Heart left ventricle (tissue), 13 donors: ENCODE data around the gene KLHDC1.

ENCODE experiments used
- POLR2A ChIP-seq, 2 donors: fragments of 450-650 bp; IDR thresholded peaks; one replicate each; pipeline ENCODE4 v1.6.1; 2017; ENCODE audit warnings: antibody characterized with exemption in 2 of 2, mild to moderate bottlenecking in 2 of 2, moderate library complexity in 2 of 2
- TF ChIP-seq, protein P1 (sequence below), 12 donors: fragments of 200-600 bp; sonication (generic) in 4 of 12; IDR thresholded peaks; one replicate each; pipeline versions ENCODE4 v1.5.0 to v1.8.0; 2018 to 2022; ENCODE audit warnings: antibody characterized with exemption in 12 of 12, mild to moderate bottlenecking in 5 of 12
- donor health status: ischemic (EF 13 %, LVEDD 7.1; RV severe dilation, severe dysfunction).
- donor health status: DM: no; HTN: yes; CAD: no.
- donor health status: DM: no; HTN: no; CAD: no.
- donor health status: ischemic (EF 25% LVEDD 6.9; RV normal size, moderate dysfunction).
- donor health status: ischemic (EF 25% LVEDD 5.7; RV mildly dilated, moderate dysfunction).
- donor health status: ischemic (EF 35%, LVEDD 5.7; RV mildly dilated, moderate dysfunction).
- donor health status: nonischemic (EF 11% LVEDD 7.7; RV severe dilation, severe dysfunction).
- donor health status: DM: yes; HTN: yes; CAD: no.
- donor health status: PGD.
- donor health status: ischemic (EF 29% LVEDD 5.4; RV normal size, mild dysfunction).
- donor health status: nonischemic (EF 23%, LVEDD 6.1; RV moderate dilation, normal function).

- no peak for TF ChIP-seq POLR2A (IDR thresholded peaks at IDR 0.05)
- TF ChIP-seq, protein P1, sequence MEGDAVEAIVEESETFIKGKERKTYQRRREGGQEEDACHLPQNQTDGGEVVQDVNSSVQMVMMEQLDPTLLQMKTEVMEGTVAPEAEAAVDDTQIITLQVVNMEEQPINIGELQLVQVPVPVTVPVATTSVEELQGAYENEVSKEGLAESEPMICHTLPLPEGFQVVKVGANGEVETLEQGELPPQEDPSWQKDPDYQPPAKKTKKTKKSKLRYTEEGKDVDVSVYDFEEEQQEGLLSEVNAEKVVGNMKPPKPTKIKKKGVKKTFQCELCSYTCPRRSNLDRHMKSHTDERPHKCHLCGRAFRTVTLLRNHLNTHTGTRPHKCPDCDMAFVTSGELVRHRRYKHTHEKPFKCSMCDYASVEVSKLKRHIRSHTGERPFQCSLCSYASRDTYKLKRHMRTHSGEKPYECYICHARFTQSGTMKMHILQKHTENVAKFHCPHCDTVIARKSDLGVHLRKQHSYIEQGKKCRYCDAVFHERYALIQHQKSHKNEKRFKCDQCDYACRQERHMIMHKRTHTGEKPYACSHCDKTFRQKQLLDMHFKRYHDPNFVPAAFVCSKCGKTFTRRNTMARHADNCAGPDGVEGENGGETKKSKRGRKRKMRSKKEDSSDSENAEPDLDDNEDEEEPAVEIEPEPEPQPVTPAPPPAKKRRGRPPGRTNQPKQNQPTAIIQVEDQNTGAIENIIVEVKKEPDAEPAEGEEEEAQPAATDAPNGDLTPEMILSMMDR (IDR thresholded peaks at IDR 0.05): no peak
Observed at GRCh38 chr14:49659526-49660455, 33.1 kb upstream of the KLHDC1 start.
